Caco-2 (cell line): ENCODE results near the gene AHSA1. TPM values are rescaled to one million over a fixed set of nuclear protein-coding genes. Genes with fewer than 3 reads are reported as not detected.

Experiments
- BruUV-seq: library from RNA; stranded (reverse); fragments of 400-500 nt; replicated peaks from 2 replicates; lab custom pipeline; 2021; lab: Mats Ljungman, UMichigan
- CTCF ChIA-PET: fragments of 300-600 bp; sonication (Branson Sonifier 250); formaldehyde crosslinking; loops from one replicate; lab custom pipeline; 2022; ENCODE audit warnings: antibody characterized with exemption; lab: Charles Lee
- POLR2A ChIA-PET: fragments of 300-600 bp; sonication (Branson Sonifier 250); formaldehyde crosslinking; loops from one replicate; lab custom pipeline; 2022; ENCODE audit warnings: antibody characterized with exemption; lab: Charles Lee
- DNase-seq, 2 experiments: peaks; one replicate each; pipeline versions ENCODE4 v3.0.0 to v3.0.0-alpha.2; 2020 to 2022
- H3K27me3 ChIP-seq: replicated peaks from 2 replicates; pipeline ENCODE4 v1.6.0; 2011; ENCODE audit warnings: low read length; ENCODE audit not compliant: control insufficient read depth, insufficient read depth
- H3K36me3 ChIP-seq: 2 replicates; pipeline ENCODE4 v1.5.1; 2011; ENCODE audit warnings: low read length; ENCODE audit not compliant: control insufficient read depth, insufficient read depth
- H3K4me1 ChIP-seq: fragments of 250-450 bp; sonication (Bioruptor Pico); 2 replicates; pipeline ENCODE4 v1.5.1; 2020; ENCODE audit warnings: mild to moderate bottlenecking
- H3K4me3 ChIP-seq: 2 replicates; pipeline ENCODE4 v1.5.1; 2011; ENCODE audit warnings: low read depth, mild to moderate bottlenecking, control low read depth, low read length
- H3K9me3 ChIP-seq: fragments of 250-450 bp; sonication (Bioruptor Pico); 2 replicates; pipeline ENCODE4 v1.5.1; 2020; ENCODE audit warnings: mild to moderate bottlenecking, moderate library complexity
- H3K27ac Mint-ChIP-seq: one replicate; pipeline ENCODE4 v1.8.0; 2022; ENCODE audit warnings: mixed read lengths; ENCODE audit not compliant: unreplicated experiment
- H3K27me3 Mint-ChIP-seq: one replicate; pipeline ENCODE4 v1.8.0; 2022; ENCODE audit warnings: mixed read lengths; ENCODE audit not compliant: insufficient read depth, unreplicated experiment
- H3K36me3 Mint-ChIP-seq: one replicate; pipeline ENCODE4 v1.8.0; 2022; ENCODE audit warnings: mild to moderate bottlenecking, mixed read lengths; ENCODE audit not compliant: insufficient read depth, unreplicated experiment
- H3K4me1 Mint-ChIP-seq: one replicate; pipeline ENCODE4 v1.8.0; 2022; ENCODE audit warnings: low read depth, mixed read lengths; ENCODE audit not compliant: unreplicated experiment
- H3K4me3 Mint-ChIP-seq: one replicate; pipeline ENCODE4 v1.8.0; 2022; ENCODE audit warnings: mild to moderate bottlenecking, moderate library complexity, mixed read lengths; ENCODE audit not compliant: unreplicated experiment
- H3K9me3 Mint-ChIP-seq: one replicate; pipeline ENCODE4 v1.8.0; 2022; ENCODE audit warnings: mixed read lengths; ENCODE audit not compliant: unreplicated experiment
- intact Hi-C: fragments of 100-400 bp; cut with micrococcal nuclease; formaldehyde crosslinking; loops from one replicate; pipeline ENCODE4 v1.10.0; 2022; ENCODE audit not compliant: unreplicated experiment
- total RNA-seq: library from RNA; stranded (reverse); gene quantifications from 2 replicates; pipeline ENCODE4 v1.2.3, GENCODE V29; 2022
- TF ChIP-seq, protein P1 (sequence below), 2 experiments: fragments of 200-600 bp in 1 of 2; IDR thresholded peaks; 1 replicate in 1 of 2; 2 replicates in 1 of 2; pipeline versions ENCODE4 v1.5.1 to v1.8.0; 2011 to 2022; ENCODE audit warnings: antibody characterized with exemption in 1 of 2, control low read depth in 1 of 2, inconsistent platforms in 1 of 2, low read depth in 1 of 2, low read length in 1 of 2, mild to moderate bottlenecking in 1 of 2, moderate library complexity in 1 of 2; ENCODE audit not compliant: insufficient read depth in 1 of 2, severe bottlenecking in 1 of 2, unreplicated experiment in 1 of 2

AHSA1 gene
- total RNA-seq, 1 experiment from 2014 or later, result 161 TPM

DNA sequence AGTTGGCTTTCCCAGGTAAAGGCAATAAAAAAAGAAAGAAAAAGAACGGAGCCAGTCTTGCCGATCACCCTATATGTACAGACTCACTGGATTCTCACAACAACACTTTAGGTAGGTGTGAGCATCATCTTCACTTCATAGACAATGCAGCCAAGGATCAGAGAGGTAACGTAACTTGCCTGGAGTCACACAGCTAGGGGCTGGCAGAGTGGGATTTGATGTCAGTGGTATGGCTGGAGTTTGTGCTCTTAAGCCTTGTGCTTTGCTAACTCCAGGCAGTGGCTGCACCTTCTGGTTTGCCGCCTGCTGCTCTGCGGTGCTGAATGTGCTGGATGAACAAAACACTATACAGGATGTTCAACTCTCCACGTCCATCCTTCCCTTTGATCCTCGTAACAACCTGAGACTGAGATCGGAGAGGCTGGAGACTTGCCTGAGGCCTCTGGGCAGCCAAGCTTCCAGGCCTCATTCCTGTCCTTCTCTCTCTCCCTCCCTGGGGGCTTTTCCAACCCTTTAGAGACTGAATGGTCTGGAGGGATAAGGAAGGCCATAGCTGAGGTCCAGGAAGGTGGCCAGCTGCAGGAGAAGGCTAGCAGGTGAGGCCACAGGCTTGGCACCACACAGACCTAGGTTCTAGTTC, 32.6 kb downstream of the AHSA1 start:
- Mint-ChIP-seq H3K27me3 (no peaks in the 10 kb centered on the region), H3K9me3 (no peaks in the 10 kb centered on the region), H3K4me1 (no peaks in the 10 kb centered on the region), H3K4me3 (no peak overlapping the region), H3K36me3 (no peaks in the 10 kb centered on the region), H3K27ac (no peak overlapping the region)
- Histone ChIP-seq H3K4me1 (no peaks in the 10 kb centered on the region), H3K27me3 (no peaks in the 10 kb centered on the region), H3K9me3 (no peaks in the 10 kb centered on the region), H3K4me3 (no peak overlapping the region), H3K36me3 (no peaks in the 10 kb centered on the region)
- DNase-seq, result no peak
- intact Hi-C loops, result no loop called here
- ChIA-PET CTCF (no interaction called here), POLR2A (no interaction called here)
- TF ChIP-seq, protein P1, sequence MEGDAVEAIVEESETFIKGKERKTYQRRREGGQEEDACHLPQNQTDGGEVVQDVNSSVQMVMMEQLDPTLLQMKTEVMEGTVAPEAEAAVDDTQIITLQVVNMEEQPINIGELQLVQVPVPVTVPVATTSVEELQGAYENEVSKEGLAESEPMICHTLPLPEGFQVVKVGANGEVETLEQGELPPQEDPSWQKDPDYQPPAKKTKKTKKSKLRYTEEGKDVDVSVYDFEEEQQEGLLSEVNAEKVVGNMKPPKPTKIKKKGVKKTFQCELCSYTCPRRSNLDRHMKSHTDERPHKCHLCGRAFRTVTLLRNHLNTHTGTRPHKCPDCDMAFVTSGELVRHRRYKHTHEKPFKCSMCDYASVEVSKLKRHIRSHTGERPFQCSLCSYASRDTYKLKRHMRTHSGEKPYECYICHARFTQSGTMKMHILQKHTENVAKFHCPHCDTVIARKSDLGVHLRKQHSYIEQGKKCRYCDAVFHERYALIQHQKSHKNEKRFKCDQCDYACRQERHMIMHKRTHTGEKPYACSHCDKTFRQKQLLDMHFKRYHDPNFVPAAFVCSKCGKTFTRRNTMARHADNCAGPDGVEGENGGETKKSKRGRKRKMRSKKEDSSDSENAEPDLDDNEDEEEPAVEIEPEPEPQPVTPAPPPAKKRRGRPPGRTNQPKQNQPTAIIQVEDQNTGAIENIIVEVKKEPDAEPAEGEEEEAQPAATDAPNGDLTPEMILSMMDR (IDR thresholded peaks at IDR 0.05; ENCODE audit: insufficient read depth in 1 of 2, low read depth in 1 of 2, low read length in 1 of 2, severe bottlenecking in 1 of 2, unreplicated experiment in 1 of 2), result no peak
- BruUV-seq, result no TSS peak

DNA sequence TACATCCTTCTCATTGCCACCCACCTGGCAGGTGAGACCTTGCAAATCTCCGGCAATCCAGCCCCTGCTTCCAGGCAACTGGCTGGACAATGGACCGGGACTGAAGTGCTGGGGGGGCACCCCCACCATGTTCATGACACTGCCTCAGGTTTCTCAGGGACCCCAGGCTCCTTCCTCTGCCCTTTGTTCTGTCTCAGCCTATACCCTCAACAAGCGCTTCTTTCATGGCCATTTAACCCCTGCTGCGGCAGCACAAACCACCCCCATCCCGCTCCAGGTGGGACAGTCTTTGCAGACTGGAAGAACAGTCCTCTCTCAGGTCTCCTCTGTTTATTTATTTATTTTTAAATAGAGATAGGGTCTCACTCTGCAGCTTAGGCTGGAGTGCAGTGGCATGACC, 33.2 kb downstream of the AHSA1 start:
- Histone ChIP-seq H3K4me1 (no peaks in the 10 kb centered on the region), H3K4me3 (no peak overlapping the region), H3K27me3 (no peaks in the 10 kb centered on the region), H3K36me3 (no peaks in the 10 kb centered on the region), H3K9me3 (no peaks in the 10 kb centered on the region)
- Mint-ChIP-seq H3K4me3 (no peak overlapping the region), H3K27me3 (no peaks in the 10 kb centered on the region), H3K27ac (no peak overlapping the region), H3K9me3 (no peaks in the 10 kb centered on the region), H3K4me1 (no peaks in the 10 kb centered on the region), H3K36me3 (no peaks in the 10 kb centered on the region)
- TF ChIP-seq, protein P1 (IDR thresholded peaks at IDR 0.05; ENCODE audit: insufficient read depth in 1 of 2, low read depth in 1 of 2, low read length in 1 of 2, severe bottlenecking in 1 of 2, unreplicated experiment in 1 of 2), result no peak
- ChIA-PET POLR2A (no interaction called here), CTCF (no interaction called here)
- DNase-seq, result peak in 1 of 2 experiments; percentile 20
- intact Hi-C loops, result no loop called here
- no TSS peak for BruUV-seq

DNA sequence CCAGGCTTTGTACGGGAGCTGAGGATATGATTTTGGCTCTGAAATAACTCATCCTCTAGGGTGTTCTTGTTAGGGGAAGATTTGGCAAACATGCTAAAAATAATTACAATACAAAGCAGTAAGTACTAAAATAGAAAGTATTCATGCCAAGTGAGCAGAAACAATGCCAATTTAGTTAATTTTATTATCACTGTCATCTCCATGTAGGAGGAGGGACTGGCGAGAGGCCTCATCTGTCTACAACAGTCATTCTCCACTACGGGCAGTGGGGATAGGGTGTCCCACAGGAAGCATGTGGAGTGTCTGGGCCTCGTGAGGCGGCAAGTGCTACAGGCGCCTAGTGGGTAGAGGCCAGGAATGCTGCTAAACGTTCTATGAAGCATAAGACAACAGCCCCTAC, 37.4 kb downstream of the AHSA1 start:
- ChIA-PET POLR2A (no interaction called here), CTCF (no interaction called here)
- no peak overlapping the region for H3K4me3 ChIP-seq
- DNase-seq, result peak in 1 of 2 experiments; percentile 4
- peaks cover 4% of the 10 kb centered on the region; the same call in 1 of the 2 replicates for H3K4me1 ChIP-seq
- intact Hi-C loops, result no loop called here
- Mint-ChIP-seq H3K4me3 (no peak overlapping the region), H3K4me1 (peaks cover 14% of the 10 kb centered on the region), H3K27me3 (no peaks in the 10 kb centered on the region), H3K36me3 (peaks cover 11% of the 10 kb centered on the region), H3K9me3 (no peaks in the 10 kb centered on the region), H3K27ac (no peak overlapping the region)
- TF ChIP-seq, protein P1 (IDR thresholded peaks at IDR 0.05; ENCODE audit: insufficient read depth in 1 of 2, low read depth in 1 of 2, low read length in 1 of 2, severe bottlenecking in 1 of 2, unreplicated experiment in 1 of 2), result no peak
- no peaks in the 10 kb centered on the region for H3K9me3 ChIP-seq
- no TSS peak for BruUV-seq
- H3K36me3 ChIP-seq, result no peaks in the 10 kb centered on the region
- no peaks in the 10 kb centered on the region for H3K27me3 ChIP-seq
